ENCODE measurements around the gene LRBA. TPM values are rescaled to one million over a fixed set of nuclear protein-coding genes. Genes with fewer than 3 reads are reported as not detected.

Gene LRBA
- total and polyA plus RNA-seq, 7 donors = 16.8 to 184 (median 91.1) TPM

DNA sequence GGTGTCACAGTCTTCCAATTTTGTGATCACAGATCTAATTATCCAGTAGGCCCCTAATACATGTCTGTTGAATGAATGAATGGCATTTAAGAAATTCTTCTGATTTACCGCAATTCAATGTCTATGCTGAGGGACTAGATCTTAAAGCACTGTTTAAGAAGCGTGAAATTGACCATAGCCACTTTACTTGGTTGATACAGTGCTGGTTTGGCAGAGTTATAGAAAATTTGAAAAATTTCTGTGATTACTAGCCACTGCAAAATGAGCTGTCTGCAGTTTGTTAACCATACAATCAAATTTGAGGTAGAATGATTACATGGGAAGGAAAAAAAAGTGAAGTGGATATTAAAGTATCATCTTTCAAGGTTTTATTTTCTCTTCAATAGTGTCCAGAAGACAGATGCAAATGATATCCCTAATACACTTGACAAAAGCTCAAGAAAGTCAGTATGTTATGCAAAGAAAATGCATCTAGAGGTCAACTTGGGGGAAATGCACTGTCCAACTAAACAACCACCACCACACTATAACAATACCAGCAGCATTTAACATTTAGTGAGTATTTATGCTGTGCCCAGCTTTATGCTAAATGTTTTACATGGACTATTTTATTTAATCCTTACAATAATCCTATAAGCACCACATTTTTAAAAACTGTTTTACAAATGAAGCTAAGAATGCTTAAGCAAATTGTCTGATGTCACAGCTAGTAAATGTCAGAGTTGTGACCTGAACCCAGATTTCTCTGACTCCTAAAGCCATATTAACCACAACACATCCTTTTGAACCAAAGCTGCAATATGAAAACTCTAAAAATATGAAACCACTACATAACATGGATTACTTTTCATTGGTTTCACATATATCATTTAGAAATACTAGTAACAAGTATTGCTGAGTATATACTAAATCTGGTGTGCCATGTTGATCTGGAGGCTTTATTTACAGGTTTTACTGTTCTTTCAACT lies 651.1 kb downstream of the LRBA start:
- 45 to 48% methylated on average over 2 of the region's 2 CpGs for WGBS, 2 donors
- Histone ChIP-seq H3K4me1 (peaks cover 0 to 42% (median 20%) of the 10 kb centered on the region in 4 donors), H3K9me3 (no peaks in the 10 kb centered on the region), H3K27ac (no peak overlapping the region), H3K27me3 (no peaks in the 10 kb centered on the region), H3K36me3 (no peaks in the 10 kb centered on the region), H3K4me3 (no peak overlapping the region)
- intact Hi-C loops (cut with DNase I) = no loop called here
- no peak for DNase-seq
- no peak for TF ChIP-seq POLR2AphosphoS5 (IDR thresholded peaks at IDR 0.05)
- TF ChIP-seq, protein P1, sequence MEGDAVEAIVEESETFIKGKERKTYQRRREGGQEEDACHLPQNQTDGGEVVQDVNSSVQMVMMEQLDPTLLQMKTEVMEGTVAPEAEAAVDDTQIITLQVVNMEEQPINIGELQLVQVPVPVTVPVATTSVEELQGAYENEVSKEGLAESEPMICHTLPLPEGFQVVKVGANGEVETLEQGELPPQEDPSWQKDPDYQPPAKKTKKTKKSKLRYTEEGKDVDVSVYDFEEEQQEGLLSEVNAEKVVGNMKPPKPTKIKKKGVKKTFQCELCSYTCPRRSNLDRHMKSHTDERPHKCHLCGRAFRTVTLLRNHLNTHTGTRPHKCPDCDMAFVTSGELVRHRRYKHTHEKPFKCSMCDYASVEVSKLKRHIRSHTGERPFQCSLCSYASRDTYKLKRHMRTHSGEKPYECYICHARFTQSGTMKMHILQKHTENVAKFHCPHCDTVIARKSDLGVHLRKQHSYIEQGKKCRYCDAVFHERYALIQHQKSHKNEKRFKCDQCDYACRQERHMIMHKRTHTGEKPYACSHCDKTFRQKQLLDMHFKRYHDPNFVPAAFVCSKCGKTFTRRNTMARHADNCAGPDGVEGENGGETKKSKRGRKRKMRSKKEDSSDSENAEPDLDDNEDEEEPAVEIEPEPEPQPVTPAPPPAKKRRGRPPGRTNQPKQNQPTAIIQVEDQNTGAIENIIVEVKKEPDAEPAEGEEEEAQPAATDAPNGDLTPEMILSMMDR (IDR thresholded peaks at IDR 0.05) = no peak
- no peak for TF ChIP-seq EP300 (IDR thresholded peaks at IDR 0.05)
- TF ChIP-seq POLR2A (IDR thresholded peaks at IDR 0.05) = no peak

DNA sequence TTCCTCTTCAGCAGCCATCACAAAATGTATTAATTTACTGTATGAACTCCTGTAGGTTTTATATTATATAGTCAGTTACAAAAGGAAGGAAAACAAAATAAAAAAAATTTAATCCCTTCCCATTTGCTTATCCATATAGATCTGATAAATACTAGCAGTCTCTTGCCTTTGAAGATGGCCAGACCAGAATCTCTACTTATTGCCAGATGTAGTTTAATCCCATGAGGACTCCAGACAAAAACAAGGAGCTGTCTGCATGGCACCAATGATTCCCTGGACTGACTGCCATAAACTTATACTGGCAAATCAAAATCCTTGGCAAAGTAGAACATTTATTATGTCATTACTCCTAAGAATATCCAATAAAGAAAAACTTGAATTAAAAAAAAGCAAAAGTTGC lies 656.4 kb downstream of the LRBA start:
- Histone ChIP-seq H3K9me3 (no peaks in the 10 kb centered on the region), H3K4me1 (peaks cover 0 to 51% (median 13%) of the 10 kb centered on the region in 4 donors), H3K27ac (peak overlapping the region in 3 of 4 donors; percentile 20 to 32 (median 20)), H3K4me3 (no peak overlapping the region), H3K36me3 (no peaks in the 10 kb centered on the region), H3K27me3 (no peaks in the 10 kb centered on the region)
- TF ChIP-seq POLR2A (IDR thresholded peaks at IDR 0.05) = no peak
- no peak for TF ChIP-seq POLR2AphosphoS5 (IDR thresholded peaks at IDR 0.05)
- TF ChIP-seq, protein P1 (IDR thresholded peaks at IDR 0.05) = no peak
- TF ChIP-seq EP300 (IDR thresholded peaks at IDR 0.05) = no peak
- intact Hi-C loops (cut with DNase I) = no loop called here
- no peak for DNase-seq

DNA sequence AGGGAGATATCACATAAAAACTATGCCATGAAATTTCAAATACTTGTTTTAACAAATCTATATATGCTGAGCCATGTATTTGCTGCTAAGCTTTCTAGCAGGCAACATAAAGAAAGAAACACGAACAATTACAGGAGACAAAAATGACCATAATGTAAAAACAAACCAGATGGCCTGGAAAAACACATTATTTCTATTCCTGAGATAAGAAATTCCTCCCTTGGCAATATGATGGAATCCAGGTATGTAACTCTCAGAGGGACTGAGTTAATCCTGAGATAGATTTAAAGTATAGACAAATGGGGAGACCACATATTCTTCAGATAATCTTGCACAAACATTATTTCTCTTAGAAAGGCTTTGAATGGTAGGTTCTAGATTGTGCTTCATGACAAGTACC lies 657.3 kb downstream of the LRBA start:
- intact Hi-C loops (cut with DNase I) = no loop called here
- no peak for DNase-seq
- Histone ChIP-seq H3K27me3 (no peaks in the 10 kb centered on the region), H3K4me3 (no peak overlapping the region), H3K4me1 (peaks cover 0 to 51% (median 13%) of the 10 kb centered on the region in 4 donors), H3K27ac (no peak overlapping the region), H3K36me3 (no peaks in the 10 kb centered on the region), H3K9me3 (no peaks in the 10 kb centered on the region)
- 92 to 96% methylated on average over 1 of the region's 1 CpG for WGBS, 2 donors
- TF ChIP-seq EP300 (IDR thresholded peaks at IDR 0.05) (no peak), POLR2AphosphoS5 (IDR thresholded peaks at IDR 0.05) (no peak), POLR2A (IDR thresholded peaks at IDR 0.05) (no peak)
- TF ChIP-seq, protein P1 (IDR thresholded peaks at IDR 0.05) = no peak

DNA sequence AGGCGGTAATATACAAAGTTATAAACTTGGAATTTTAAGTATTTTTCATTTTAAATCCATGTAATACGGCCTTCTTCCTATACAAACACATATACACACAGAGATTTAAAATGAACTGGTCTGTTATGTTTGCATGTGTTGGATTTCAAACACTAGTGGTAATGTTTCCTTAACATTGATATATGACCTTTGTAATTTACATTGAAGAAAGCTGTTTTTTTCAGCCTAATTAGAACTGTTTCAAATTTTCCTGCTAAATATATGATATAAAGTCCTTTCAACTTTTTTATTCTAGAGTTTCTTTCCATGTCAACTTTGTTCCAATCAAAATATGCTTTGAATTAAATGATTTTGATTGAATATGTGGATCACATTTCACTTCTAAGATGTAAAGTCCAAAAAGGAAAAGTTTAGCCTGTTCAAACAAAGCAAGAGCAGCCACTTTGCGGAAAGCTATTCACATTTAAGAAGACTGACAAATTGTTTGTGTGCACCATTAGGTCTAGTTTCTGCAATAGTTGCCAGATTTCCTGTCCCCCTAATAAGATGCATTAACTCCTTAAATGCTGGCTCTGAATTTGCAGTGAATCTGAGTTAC lies 659.1 kb downstream of the LRBA start:
- Histone ChIP-seq H3K27me3 (no peaks in the 10 kb centered on the region), H3K27ac (no peak overlapping the region), H3K4me3 (no peak overlapping the region), H3K4me1 (peaks cover 0 to 51% (median 13%) of the 10 kb centered on the region in 4 donors), H3K36me3 (no peaks in the 10 kb centered on the region), H3K9me3 (no peaks in the 10 kb centered on the region)
- no peak for DNase-seq
- 36 to 72% methylated on average over 3 of the region's 3 CpGs for WGBS, 2 donors
- TF ChIP-seq EP300 (IDR thresholded peaks at IDR 0.05) (no peak), POLR2A (IDR thresholded peaks at IDR 0.05) (no peak), POLR2AphosphoS5 (IDR thresholded peaks at IDR 0.05) (no peak)
- TF ChIP-seq, protein P1 (IDR thresholded peaks at IDR 0.05) = no peak
- intact Hi-C loops (cut with DNase I) = no loop called here
